Muscle of arm (tissue), 12 donors: ENCODE data around the gene TM4SF18. TPM values are rescaled to one million over a fixed set of nuclear protein-coding genes. Genes with fewer than 3 reads are reported as not detected.
"Not testable (repeated sequence)": the region's sequence is repeated elsewhere in the genome, so short reads cannot be mapped to it uniquely, and the experiment has no call there.

ENCODE experiments used
- DNase-seq: peaks from one replicate; pipeline ENCODE4 v3.0.0-alpha.2; 2013
- polyA plus RNA-seq, 12 donors: library from polyadenylated mRNA; unstranded; fragments of 120-200 nt; gene quantifications; one replicate each; pipeline ENCODE4 v1.2.1, GENCODE V29; 2013; ENCODE audit not compliant: insufficient read length in 12 of 12

The TM4SF18 gene
- polyA plus RNA-seq, 12 donors = 11.5 to 22.6 (median 15.4) TPM; not detected in 1

DNA sequence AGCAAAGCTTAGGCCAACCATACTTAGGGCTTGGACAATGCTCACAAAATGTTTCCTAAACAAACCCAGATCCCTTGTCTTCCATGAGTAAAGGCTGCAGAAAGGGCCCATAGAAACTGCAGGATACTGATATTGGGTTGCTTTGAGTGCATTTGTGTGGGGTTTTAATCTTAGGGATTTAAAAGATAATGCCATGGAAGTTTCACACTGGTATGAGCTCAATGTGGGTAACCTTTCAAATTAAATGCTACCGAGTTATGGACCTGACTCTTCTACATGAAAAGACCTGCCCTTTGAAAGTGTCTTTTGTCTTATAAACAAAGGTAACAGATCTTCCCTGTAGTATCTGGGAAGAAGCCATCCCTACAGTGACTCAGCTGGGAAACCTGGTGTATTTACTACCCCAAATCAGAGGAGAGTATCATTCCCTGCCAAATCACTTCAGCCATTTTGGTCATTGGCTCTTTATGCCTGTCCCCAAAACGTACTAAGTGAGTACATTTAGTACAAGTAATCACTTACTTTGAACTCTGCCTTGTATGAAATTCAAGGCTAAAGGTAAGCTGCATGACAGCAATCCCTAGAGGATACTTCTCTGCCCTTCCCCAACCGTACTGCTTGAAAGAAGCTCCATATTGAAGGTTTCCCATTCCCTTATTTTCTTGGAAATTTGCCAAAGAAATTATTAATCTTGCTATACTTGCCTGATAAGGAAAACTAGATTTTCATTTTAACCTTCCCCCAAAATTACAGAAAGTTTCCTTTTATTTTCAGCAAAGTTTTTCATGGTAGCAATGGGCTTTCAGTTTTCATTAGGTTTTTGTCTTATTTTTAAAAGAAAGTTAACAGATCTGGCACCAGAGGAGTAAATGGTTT, 36.8 kb upstream of the TM4SF18 start:
- no peak for DNase-seq

DNA sequence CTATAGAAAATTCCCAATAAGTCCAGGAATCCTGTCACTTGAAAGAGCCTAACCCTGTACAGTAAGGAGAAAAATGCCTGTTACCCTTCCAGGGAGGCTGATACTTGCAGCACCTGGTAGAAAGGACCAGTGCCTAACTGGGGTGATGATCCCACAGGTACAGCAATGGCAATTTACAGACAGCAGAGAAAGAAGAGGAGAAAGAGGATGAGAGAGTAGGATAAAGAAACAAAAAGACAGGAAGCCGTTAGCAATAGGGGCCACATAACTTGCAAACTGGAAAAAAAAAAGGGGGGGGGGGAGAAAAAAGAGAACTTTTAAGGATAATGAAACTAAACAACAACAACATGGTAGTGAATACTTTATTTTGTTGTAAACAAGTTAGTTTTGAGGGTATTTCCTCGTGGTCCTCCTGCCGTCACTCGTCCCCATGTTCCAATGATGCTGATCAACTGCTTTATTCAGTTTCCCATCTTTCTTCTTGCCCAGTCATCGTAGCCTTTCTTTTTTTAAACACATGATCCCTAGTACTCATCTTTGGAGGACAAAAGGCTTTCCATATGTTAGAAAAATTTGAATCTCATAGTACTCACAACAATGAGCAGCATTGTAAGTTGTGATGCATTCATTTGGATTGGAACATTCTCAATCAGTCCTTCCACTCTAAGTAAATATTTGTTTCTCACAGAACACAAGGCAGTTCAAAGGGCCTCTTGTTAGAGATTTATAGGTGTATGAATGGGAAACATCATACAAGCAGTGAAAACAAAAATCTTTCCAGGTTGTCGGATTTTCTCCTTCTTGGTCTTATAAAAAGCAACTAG, 35.5 kb upstream of the TM4SF18 start:
- no peak for DNase-seq

GRCh38 chr3:149368201-149368673, 34.8 kb upstream of the TM4SF18 start:
- DNase-seq = no peak

GRCh38 chr3:149366941-149367840, 33.8 kb upstream of the TM4SF18 start:
- DNase-seq = no peak

GRCh38 chr3:149366031-149366430, 32.6 kb upstream of the TM4SF18 start:
- DNase-seq = no peak

- DNase-seq = no peak
Observed at GRCh38 chr3:149364624-149365023, 31.2 kb upstream of the TM4SF18 start.

- no peak for DNase-seq
Observed at GRCh38 chr3:149363053-149363452, 29.6 kb upstream of the TM4SF18 start.

GRCh38 chr3:149362366-149362765, 28.9 kb upstream of the TM4SF18 start:
- no peak for DNase-seq

GRCh38 chr3:149356630-149357029, 23.2 kb upstream of the TM4SF18 start:
- DNase-seq = no peak

- DNase-seq = no peak
Observed at GRCh38 chr3:149356044-149356592, 22.7 kb upstream of the TM4SF18 start.

DNA sequence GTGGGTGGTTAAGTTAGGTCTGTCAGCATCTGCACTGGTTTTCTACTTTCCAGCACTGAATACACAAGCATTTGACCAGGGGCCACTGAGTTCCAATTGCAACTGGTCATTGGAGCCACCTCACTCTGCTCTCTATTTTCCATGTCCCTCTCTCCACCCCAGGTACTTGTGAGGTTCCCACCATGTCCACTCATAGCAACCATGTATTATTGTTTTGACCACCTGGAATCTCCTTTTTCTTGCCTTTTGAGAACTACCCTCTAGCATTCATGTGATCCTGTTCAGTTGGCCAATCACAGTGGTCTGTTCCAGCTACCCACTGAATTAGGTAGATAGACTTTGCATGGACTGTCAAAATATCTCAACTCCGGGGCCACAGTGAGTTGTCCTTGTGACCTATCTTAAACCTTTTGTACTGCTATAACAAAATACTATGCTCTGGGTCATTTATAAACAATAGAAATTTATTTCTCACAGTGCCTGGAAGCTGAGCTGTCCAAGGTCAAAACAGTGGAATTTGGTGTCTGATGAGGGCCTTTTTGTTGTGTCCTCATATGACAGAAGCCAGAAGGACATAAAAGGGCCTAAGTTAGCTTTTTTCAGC, 20.2 kb upstream of the TM4SF18 start:
- DNase-seq = no peak

DNA sequence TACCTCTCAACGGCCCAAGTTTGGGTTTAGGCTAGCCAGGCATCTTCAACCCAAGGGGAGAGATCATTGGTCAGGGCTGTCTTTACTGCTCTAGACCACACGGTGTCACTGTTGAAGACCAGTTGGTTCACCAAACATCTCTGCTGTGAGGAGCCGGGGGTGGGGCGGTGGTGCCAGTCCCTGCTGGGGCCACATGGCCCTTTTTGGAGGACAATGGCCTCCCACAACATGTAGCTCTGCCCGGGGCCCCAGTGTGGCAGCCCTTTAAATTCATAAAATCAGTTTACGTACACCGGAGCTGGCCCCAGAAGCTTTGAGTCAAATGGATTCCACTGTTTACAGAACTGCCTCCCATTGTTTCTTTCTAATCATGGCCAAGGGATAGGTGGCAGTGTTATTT, 19.1 kb upstream of the TM4SF18 start:
- no peak for DNase-seq

DNA sequence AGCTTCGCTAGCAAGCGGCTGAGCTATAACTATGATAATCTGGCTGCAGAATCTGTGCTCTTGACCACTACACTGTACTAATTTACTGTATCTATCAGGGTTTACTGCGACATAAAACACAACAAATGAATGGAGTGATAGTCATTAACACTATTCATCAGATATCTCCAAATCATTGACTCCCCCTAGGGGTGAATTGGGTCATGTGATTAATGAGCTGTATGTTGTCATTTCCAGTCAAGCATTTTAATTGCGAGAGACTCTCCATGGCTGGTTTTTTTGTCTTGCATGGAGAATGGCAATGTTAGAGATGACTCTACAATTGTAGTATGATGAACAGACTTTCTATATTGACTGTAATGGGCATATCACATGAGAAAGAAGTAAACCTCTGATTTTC, 10.5 kb upstream of the TM4SF18 start:
- DNase-seq = no peak

DNA sequence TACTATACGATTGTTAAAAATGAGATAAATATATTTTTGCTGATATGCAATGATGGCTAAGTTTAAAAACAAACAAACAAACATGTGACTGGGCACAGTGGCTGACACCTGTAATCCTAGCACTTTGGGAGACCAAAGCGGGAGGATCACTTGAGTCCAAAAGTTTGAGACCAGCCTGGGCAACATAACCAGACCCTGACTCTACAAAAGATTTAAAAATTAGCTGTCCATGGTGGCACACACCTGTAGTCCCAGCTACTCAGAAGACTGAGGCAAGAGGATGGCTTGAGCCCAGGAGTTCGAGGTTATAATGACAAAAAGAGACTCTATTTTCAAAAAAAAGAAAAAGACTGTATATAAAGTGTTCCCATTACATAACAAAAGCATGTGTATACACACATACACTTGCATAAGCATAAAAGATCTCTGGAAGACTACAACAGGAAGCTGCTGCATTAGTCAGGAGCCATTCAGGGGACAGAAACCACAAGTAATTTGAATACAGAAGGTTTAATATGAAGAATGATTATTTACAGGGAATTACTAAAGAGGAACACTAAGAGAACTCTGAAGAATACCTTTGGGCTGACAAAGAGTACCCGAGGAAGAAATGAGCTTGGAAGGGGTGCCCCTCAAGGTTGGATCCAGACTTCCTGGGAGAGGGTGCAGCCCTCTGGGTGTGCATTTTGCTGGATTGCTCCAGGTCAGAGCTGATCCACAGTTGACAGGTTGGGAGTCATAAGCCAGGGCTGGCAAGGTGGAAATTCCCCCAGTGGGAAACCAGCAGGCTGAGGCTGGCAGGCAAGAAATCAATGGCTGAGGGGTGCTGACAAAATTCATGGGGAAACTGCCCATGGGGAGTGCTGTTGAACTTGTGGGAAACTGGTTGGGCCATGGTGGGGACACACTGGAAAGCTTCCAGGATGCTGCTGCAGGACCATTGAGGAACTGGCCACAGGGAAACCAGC, 9.3 kb upstream of the TM4SF18 start:
- DNase-seq = no peak

- no peak for DNase-seq
Observed at GRCh38 chr3:149340310-149340933, 7.0 kb upstream of the TM4SF18 start.

GRCh38 chr3:149339931-149340309, 6.5 kb upstream of the TM4SF18 start:
- peak; percentile 25 for DNase-seq

DNA sequence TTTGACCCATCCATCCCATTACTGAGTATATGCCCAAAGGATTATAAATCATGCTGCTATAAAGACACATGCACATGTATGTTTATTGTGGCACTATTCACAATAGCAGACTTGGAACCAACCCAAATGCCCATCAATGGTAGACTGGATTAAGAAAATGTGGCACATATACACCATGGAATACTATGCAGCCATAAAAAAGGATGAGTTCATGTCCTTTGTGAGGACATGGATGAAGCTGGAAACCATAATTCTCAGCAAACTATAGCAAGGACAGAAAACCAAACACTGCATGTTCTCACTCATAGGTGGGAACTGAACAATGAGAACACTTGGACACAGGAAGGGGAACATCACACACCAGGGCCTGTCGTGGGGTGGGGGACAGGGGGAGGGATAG, 4.0 kb upstream of the TM4SF18 start:
- not testable (repeated sequence) for DNase-seq

- no peak for DNase-seq
Observed at GRCh38 chr3:149336925-149337324, 3.5 kb upstream of the TM4SF18 start.

- no peak for DNase-seq
Observed at GRCh38 chr3:149332771-149333170, 665 bp downstream of the TM4SF18 start.
